Hepatocyte (in vitro differentiated cells): ENCODE measurements around the gene PARD3B. TPM values are rescaled to one million over a fixed set of nuclear protein-coding genes. Genes with fewer than 3 reads are reported as not detected.

Experiments used
- DNase-seq: peaks from one replicate; pipeline ENCODE4 v3.0.0-alpha.2; 2016; ENCODE audit warnings: low spot score
- H2AFZ ChIP-seq: fragments of 200-600 bp; sonication (generic); 2 replicates; pipeline ENCODE4 v1.6.0; 2016; ENCODE audit warnings: antibody characterized with exemption, mild to moderate bottlenecking
- H3K27ac ChIP-seq: fragments of 200-600 bp; sonication (generic); 2 replicates; pipeline ENCODE4 v1.5.1; 2016; ENCODE audit warnings: mild to moderate bottlenecking
- H3K27me3 ChIP-seq: fragments of 200-600 bp; sonication (generic); 2 replicates; pipeline ENCODE4 v1.6.1; 2016
- H3K36me3 ChIP-seq: fragments of 200-600 bp; sonication (generic); replicated peaks from 2 replicates; pipeline ENCODE4 v1.5.1; 2016; ENCODE audit warnings: low read depth; ENCODE audit not compliant: insufficient read depth
- H3K4me1 ChIP-seq: fragments of 200-600 bp; sonication (generic); 2 replicates; pipeline ENCODE4 v1.5.1; 2016; ENCODE audit warnings: mild to moderate bottlenecking, moderate library complexity; ENCODE audit not compliant: insufficient read depth
- H3K4me2 ChIP-seq: fragments of 200-600 bp; sonication (generic); 2 replicates; pipeline ENCODE4 v1.6.0; 2016
- H3K4me3 ChIP-seq: fragments of 200-600 bp; sonication (generic); 2 replicates; pipeline ENCODE4 v1.5.1; 2016; ENCODE audit warnings: mild to moderate bottlenecking
- H3K79me2 ChIP-seq: fragments of 200-600 bp; sonication (generic); 2 replicates; pipeline ENCODE4 v1.6.0; 2017; ENCODE audit warnings: mild to moderate bottlenecking
- H3K9me2 ChIP-seq: fragments of 200-600 bp; sonication (generic); replicated peaks from 2 replicates; pipeline ENCODE4 v1.6.0; 2017; ENCODE audit warnings: mild to moderate bottlenecking; ENCODE audit not compliant: insufficient read depth
- H3K9me3 ChIP-seq: fragments of 200-600 bp; sonication (generic); 2 replicates; pipeline ENCODE4 v1.5.1; 2016; ENCODE audit warnings: low read depth, mild to moderate bottlenecking
- H4K20me1 ChIP-seq: fragments of 200-600 bp; sonication (generic); 2 replicates; pipeline ENCODE4 v1.6.0; 2016; ENCODE audit warnings: mild to moderate bottlenecking; ENCODE audit not compliant: insufficient read depth, poor library complexity, severe bottlenecking
- EZH2 ChIP-seq: fragments of 200-600 bp; sonication (generic); IDR thresholded peaks from 2 replicates; pipeline ENCODE4 v1.6.1; 2016; ENCODE audit warnings: antibody characterized with exemption, mild to moderate bottlenecking, borderline replicate concordance
- EZH2phosphoT487 ChIP-seq: fragments of 200-600 bp; sonication (generic); IDR thresholded peaks from one replicate; pipeline ENCODE4 v1.6.1; 2018; ENCODE audit warnings: antibody characterized with exemption, mild to moderate bottlenecking, low read depth, moderate library complexity; ENCODE audit not compliant: unreplicated experiment, severe bottlenecking
- WGBS: methylation state at CpG from one replicate; pipeline ENCODE4 v1.1.6; 2016; ENCODE audit warnings: low lambda C conversion rate; ENCODE audit errors: missing lambda C conversion rate; 5-methylcytosine and 5-hydroxymethylcytosine counted together
- polyA plus RNA-seq: library from polyadenylated mRNA; unstranded; fragments of >200 nt; fragmentation: Nextera tagmentation; extraction: Ambion mirVana; gene quantifications from 2 replicates; pipeline ENCODE4 v1.2.1, GENCODE V29; 2016
- total RNA-seq: library from RNA; depleted of rRNA; stranded (reverse); fragments of >200 nt; gene quantifications from 2 replicates; pipeline ENCODE4 v1.2.3, GENCODE V29; 2014
- TF ChIP-seq, protein P1 (sequence below): fragments of 200-600 bp; sonication (generic); IDR thresholded peaks from 2 replicates; pipeline ENCODE4 v1.5.1; 2016; ENCODE audit warnings: antibody characterized with exemption, mild to moderate bottlenecking; ENCODE audit not compliant: poor library complexity

PARD3B gene
- total and polyA plus RNA-seq, 2 experiments from 2014 or later: 11.5 to 21.7 TPM

DNA sequence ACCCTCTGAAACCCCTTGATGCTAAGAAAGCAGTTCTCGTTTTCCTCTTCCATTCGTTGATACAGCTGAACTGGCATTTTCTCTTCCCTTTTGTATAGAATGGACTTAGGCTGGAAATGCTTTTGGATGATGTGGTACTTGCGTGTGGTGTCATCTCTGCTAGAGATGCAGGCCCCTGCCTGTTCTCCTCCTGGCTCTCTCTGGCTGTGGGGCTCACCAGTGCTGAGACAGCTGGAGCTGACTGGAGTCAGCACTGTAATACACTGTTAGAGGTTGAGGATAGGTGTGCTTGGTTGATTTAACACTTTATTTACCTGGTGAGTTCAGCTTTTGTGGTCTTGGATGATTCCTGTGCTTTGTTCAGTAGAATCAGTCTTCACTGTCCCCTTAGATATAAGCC is 30.2 kb downstream of the PARD3B start:
- H3K9me2 ChIP-seq: no peaks in the 10 kb centered on the region
- no peaks in the 10 kb centered on the region for H4K20me1 ChIP-seq
- peaks cover 83% of the 10 kb centered on the region for H3K79me2 ChIP-seq
- no peaks in the 10 kb centered on the region for H3K4me1 ChIP-seq
- no peak overlapping the region for H3K4me3 ChIP-seq
- TF ChIP-seq EZH2phosphoT487: no peak
- TF ChIP-seq, protein P1, sequence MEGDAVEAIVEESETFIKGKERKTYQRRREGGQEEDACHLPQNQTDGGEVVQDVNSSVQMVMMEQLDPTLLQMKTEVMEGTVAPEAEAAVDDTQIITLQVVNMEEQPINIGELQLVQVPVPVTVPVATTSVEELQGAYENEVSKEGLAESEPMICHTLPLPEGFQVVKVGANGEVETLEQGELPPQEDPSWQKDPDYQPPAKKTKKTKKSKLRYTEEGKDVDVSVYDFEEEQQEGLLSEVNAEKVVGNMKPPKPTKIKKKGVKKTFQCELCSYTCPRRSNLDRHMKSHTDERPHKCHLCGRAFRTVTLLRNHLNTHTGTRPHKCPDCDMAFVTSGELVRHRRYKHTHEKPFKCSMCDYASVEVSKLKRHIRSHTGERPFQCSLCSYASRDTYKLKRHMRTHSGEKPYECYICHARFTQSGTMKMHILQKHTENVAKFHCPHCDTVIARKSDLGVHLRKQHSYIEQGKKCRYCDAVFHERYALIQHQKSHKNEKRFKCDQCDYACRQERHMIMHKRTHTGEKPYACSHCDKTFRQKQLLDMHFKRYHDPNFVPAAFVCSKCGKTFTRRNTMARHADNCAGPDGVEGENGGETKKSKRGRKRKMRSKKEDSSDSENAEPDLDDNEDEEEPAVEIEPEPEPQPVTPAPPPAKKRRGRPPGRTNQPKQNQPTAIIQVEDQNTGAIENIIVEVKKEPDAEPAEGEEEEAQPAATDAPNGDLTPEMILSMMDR: no peak
- TF ChIP-seq EZH2: no peak
- H3K4me2 ChIP-seq: no peak overlapping the region
- DNase-seq: no peak
- no peaks in the 10 kb centered on the region for H3K36me3 ChIP-seq
- no peak overlapping the region for H3K27ac ChIP-seq
- over 99% methylated on average over 3 of the region's 3 CpGs for whole genome bisulfite sequencing
- no peaks in the 10 kb centered on the region for H3K9me3 ChIP-seq
- H3K27me3 ChIP-seq: no peaks in the 10 kb centered on the region
- H2AFZ ChIP-seq: no peak overlapping the region

GRCh38 chr2:204576362-204576979 is 31.2 kb downstream of the PARD3B start:
- H3K79me2 ChIP-seq: peaks cover 86% of the 10 kb centered on the region
- H3K4me1 ChIP-seq: no peaks in the 10 kb centered on the region
- H3K9me3 ChIP-seq: no peaks in the 10 kb centered on the region
- H3K27ac ChIP-seq: no peak overlapping the region
- no peaks in the 10 kb centered on the region for H3K9me2 ChIP-seq
- 97% methylated on average over 6 of the region's 6 CpGs for WGBS
- DNase-seq: no peak
- H4K20me1 ChIP-seq: no peaks in the 10 kb centered on the region
- H3K4me2 ChIP-seq: no peak overlapping the region
- no peaks in the 10 kb centered on the region for H3K36me3 ChIP-seq
- H2AFZ ChIP-seq: no peak overlapping the region
- no peaks in the 10 kb centered on the region for H3K27me3 ChIP-seq
- TF ChIP-seq EZH2phosphoT487 (no peak), EZH2 (no peak)
- TF ChIP-seq, protein P1: no peak
- H3K4me3 ChIP-seq: no peak overlapping the region

DNA sequence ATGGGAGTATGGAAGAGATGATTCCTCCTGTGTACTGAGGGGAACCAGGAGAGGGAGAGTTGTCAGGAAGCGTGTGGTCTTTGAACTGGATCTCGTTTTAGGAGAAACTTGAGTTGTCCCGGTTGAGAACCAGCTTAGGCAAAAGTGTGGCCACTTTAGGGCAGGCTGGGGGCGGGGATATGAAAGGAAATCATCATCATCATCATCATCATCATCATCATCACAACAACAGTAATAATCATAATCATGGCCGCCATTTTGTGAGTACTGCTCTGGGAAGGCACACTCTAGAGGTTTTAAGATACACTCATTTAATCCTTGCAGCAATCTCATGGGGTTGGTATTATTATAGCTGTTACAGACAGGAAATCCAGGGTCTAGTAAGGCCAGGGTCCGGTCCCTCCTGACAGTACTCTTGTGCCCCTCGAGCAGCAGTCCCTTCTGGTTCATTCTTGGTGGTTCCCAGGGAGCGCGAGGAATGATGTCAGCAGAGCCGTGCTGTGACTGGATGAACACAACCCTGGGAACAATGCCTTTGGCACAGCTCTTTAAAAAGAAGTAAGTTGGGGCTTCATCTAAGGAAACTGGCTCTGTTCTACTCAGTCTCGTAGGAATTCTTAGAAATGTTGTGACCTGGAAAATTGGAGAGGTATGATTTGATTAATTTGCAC is 33.8 kb downstream of the PARD3B start:
- Histone ChIP-seq H3K4me1 (no peaks in the 10 kb centered on the region), H4K20me1 (no peaks in the 10 kb centered on the region), H2AFZ (no peak overlapping the region), H3K79me2 (peaks cover 73% of the 10 kb centered on the region), H3K9me3 (no peaks in the 10 kb centered on the region), H3K4me3 (no peak overlapping the region), H3K27me3 (no peaks in the 10 kb centered on the region), H3K27ac (no peak overlapping the region), H3K9me2 (no peaks in the 10 kb centered on the region), H3K4me2 (no peak overlapping the region), H3K36me3 (no peaks in the 10 kb centered on the region)
- TF ChIP-seq EZH2phosphoT487 (no peak), EZH2 (no peak)
- TF ChIP-seq, protein P1: no peak
- DNase-seq: no peak
- 97% methylated on average over 11 of the region's 11 CpGs for WGBS
